Activated naive CD4-positive, alpha-beta T cell treated with anti-CD3 and anti-CD28 coated beads, Interleukin-2, amount 10 ng/mL, durations not matched to agents 5 hours and 36 hours (primary cell): ENCODE data around the gene CAMSAP3. TPM values are rescaled to one million over a fixed set of nuclear protein-coding genes. Genes with fewer than 3 reads are reported as not detected.

Experiments used
- microRNA-seq: library from miRNA; unstranded; fragments of <30 nt; microRNA quantifications from one replicate; pipeline ENCODE4 v1.2.0, GENCODE V29; 2022; ENCODE audit warnings: borderline microRNAs expressed, borderline replicate concordance
- total RNA-seq, 2 experiments: library from RNA; stranded (reverse); gene quantifications; one replicate each; pipeline ENCODE4 v1.2.3, GENCODE V29; 2021

The CAMSAP3 gene
- 1 to 10 TPM in 1 of 2 experiments, under 1 TPM in 1; 0.86 to 1.7 TPM for total RNA-seq

GRCh38 chr19:7595466-7596133, at the start of gene CAMSAP3:
TSS of gene CAMSAP3 (plus strand) at chr19:7595863. CDS start at chr19:7596003, 140 bp downstream.

GRCh38 chr19:7629347-7630054, 33.8 kb downstream of the CAMSAP3 start, which contains the start of the genes PET100 and XAB2:
TSS of gene PET100 (plus strand) at chr19:7629793. CDS start at chr19:7629834, 41 bp downstream.
TSS of gene XAB2 (minus strand) at chr19:7629545. CDS start at chr19:7629527, 18 bp downstream.

GRCh38 chr19:7633698-7634097, 38.0 kb downstream of the CAMSAP3 start, which contains the start of gene PCP2:
TSS of gene PCP2 (minus strand) at chr19:7633719. CDS start at chr19:7633457, 262 bp downstream.

GRCh38 chr19:7636691-7637373, 41.2 kb downstream of the CAMSAP3 start, which contains the start of gene STXBP2:
TSS of gene STXBP2 (plus strand) at chr19:7637110. CDS start at chr19:7637150, 40 bp downstream.

Small RNAs within 50 kb of the gene (microRNA-seq; reads per million reads assigned to microRNA genes)
- not detected for gene MIR6792

Other genes with a start within 250 kb of the CAMSAP3 start
- 10 to 100 TPM; 42.5 to 52.4 TPM for gene ARHGEF18, start 246.9 kb upstream of the CAMSAP3 start, total RNA-seq
- under 1 TPM; 0.58 to 0.84 TPM for gene PEX11G, start 106.8 kb upstream of the CAMSAP3 start, total RNA-seq
- 1 to 10 TPM; 8.8 to 9.0 TPM for gene ZNF358, start 79.8 kb upstream of the CAMSAP3 start, total RNA-seq
- gene MCOLN1, start 73.2 kb upstream of the CAMSAP3 start, total RNA-seq: 10 to 100 TPM; 11.2 to 12.6 TPM
- 100 to 1,000 TPM; 121 TPM for gene PNPLA6, start 60.1 kb upstream of the CAMSAP3 start, total RNA-seq
- 10 to 100 TPM; 44.5 to 47.4 TPM for gene XAB2, start 33.7 kb downstream of the CAMSAP3 start, total RNA-seq
- 100 to 1,000 TPM; 128 to 140 TPM for gene PET100, start 33.9 kb downstream of the CAMSAP3 start, total RNA-seq
- 1 to 10 TPM; 2.9 to 3.0 TPM for gene PCP2, start 37.9 kb downstream of the CAMSAP3 start, total RNA-seq
- gene STXBP2, start 41.2 kb downstream of the CAMSAP3 start, total RNA-seq: 100 to 1,000 TPM; 161 to 167 TPM
- under 1 TPM in 1 of 2 experiments, not detected in 1; 0.88 TPM for gene RETN, start 73.2 kb downstream of the CAMSAP3 start, total RNA-seq
- gene MCEMP1, start 81.2 kb downstream of the CAMSAP3 start, total RNA-seq: not detected
- gene TRAPPC5, start 85.0 kb downstream of the CAMSAP3 start, total RNA-seq: 10 to 100 TPM; 87.8 to 89.7 TPM
- gene FCER2, start 106.3 kb downstream of the CAMSAP3 start, total RNA-seq: not detected
- not detected for gene CLEC4G, start 136.2 kb downstream of the CAMSAP3 start, total RNA-seq
- gene CD209, start 151.7 kb downstream of the CAMSAP3 start, total RNA-seq: not detected
- gene CLEC4M, start 167.4 kb downstream of the CAMSAP3 start, total RNA-seq: not detected
- 10 to 100 TPM; 10.1 to 12.0 TPM for gene EVI5L, start 234.4 kb downstream of the CAMSAP3 start, total RNA-seq